HEK293 (cell line): ENCODE data around the gene ABHD11.

Experiments used
- CTCF ChIA-PET: fragments of 350-600 bp; formaldehyde crosslinking; extraction: SDS; loops from one replicate; lab custom pipeline; 2021; ENCODE audit warnings: antibody characterized with exemption; lab: Yijun Ruan, JAX
- POLR2A ChIA-PET: fragments of 300-600 bp; formaldehyde crosslinking; extraction: SDS; loops from one replicate; lab custom pipeline; 2020; ENCODE audit warnings: antibody characterized with exemption, inconsistent platforms; lab: Yijun Ruan, JAX
- H3K27ac ChIP-seq: fragments of 200-500 bp; sonication (Bioruptor generic); 2 replicates; pipeline ENCODE4 v1.5.1; 2014; ENCODE audit warnings: low read depth, low read length, control low read depth, inconsistent platforms; ENCODE audit errors: extremely low read depth
- H3K36me3 ChIP-seq, 2 experiments: fragments of 200-500 bp in 1 of 2; sonication (Bioruptor generic) in 1 of 2; 1 replicate in 1 of 2; 2 replicates in 1 of 2; pipeline ENCODE4 v1.5.1; 2014 to 2017; ENCODE audit warnings: inconsistent platforms in 2 of 2, low read length in 2 of 2; ENCODE audit not compliant: control insufficient read depth in 2 of 2, insufficient read depth in 1 of 2
- H3K4me1 ChIP-seq: fragments of 200-500 bp; sonication (Bioruptor generic); 2 replicates; pipeline ENCODE4 v1.5.1; 2014; ENCODE audit warnings: mild to moderate bottlenecking, low read length, inconsistent platforms; ENCODE audit not compliant: control insufficient read depth, insufficient read depth
- H3K4me3 ChIP-seq: 2 replicates; pipeline ENCODE4 v1.5.1; 2011; ENCODE audit warnings: low read depth, mild to moderate bottlenecking, control low read depth, low read length, moderate library complexity
- H3K9me3 ChIP-seq: fragments of 200-500 bp; sonication (Bioruptor generic); 2 replicates; pipeline ENCODE4 v1.5.1; 2014; ENCODE audit warnings: low read depth, low read length, inconsistent platforms; ENCODE audit not compliant: control insufficient read depth, insufficient read depth
- BCL11B ChIP-seq: fragments of 450-650 bp; formaldehyde crosslinking; IDR thresholded peaks from 2 replicates; pipeline ENCODE4 v1.5.1; 2016; ENCODE audit warnings: low read depth, missing biosample characterization, missing genetic modification characterization
- GLI2 ChIP-seq: fragments of 450-650 bp; formaldehyde crosslinking; IDR thresholded peaks from 2 replicates; pipeline ENCODE4; 2017; ENCODE audit warnings: missing biosample characterization, missing genetic modification characterization, low read depth, borderline replicate concordance
- GLIS1 ChIP-seq: fragments of 450-650 bp; formaldehyde crosslinking; IDR thresholded peaks from 2 replicates; pipeline ENCODE4 v1.5.1; 2016; ENCODE audit warnings: missing biosample characterization, missing genetic modification characterization
- MYNN ChIP-seq: fragments of 450-650 bp; formaldehyde crosslinking; IDR thresholded peaks from 2 replicates; pipeline ENCODE4 v1.5.1; 2016; ENCODE audit warnings: missing biosample characterization, missing genetic modification characterization, borderline replicate concordance
- OVOL3 ChIP-seq: fragments of 450-650 bp; formaldehyde crosslinking; IDR thresholded peaks from 2 replicates; pipeline ENCODE4 v1.5.1; 2016; ENCODE audit warnings: missing biosample characterization, missing genetic modification characterization
- PRDM1 ChIP-seq: fragments of 450-650 bp; formaldehyde crosslinking; IDR thresholded peaks from 2 replicates; pipeline ENCODE4; 2016; ENCODE audit warnings: missing biosample characterization, missing genetic modification characterization
- REPIN1 ChIP-seq: fragments of 450-650 bp; formaldehyde crosslinking; IDR thresholded peaks from 2 replicates; pipeline ENCODE4 v1.5.1; 2017; ENCODE audit warnings: missing biosample characterization, missing genetic modification characterization, low read depth
- TRIM28 ChIP-seq: IDR thresholded peaks from 2 replicates; pipeline ENCODE4 v1.6.1; 2011; ENCODE audit warnings: low read length, control low read depth, borderline replicate concordance
- YY1 ChIP-seq: fragments of 450-650 bp; formaldehyde crosslinking; IDR thresholded peaks from 2 replicates; pipeline ENCODE4 v1.5.1; 2018; ENCODE audit warnings: missing biosample characterization, missing genetic modification characterization
- ZBTB20 ChIP-seq: fragments of 450-650 bp; formaldehyde crosslinking; IDR thresholded peaks from 2 replicates; pipeline ENCODE4 v1.5.1; 2016; ENCODE audit warnings: missing biosample characterization, missing genetic modification characterization
- ZBTB26 ChIP-seq: fragments of 450-650 bp; formaldehyde crosslinking; optimal IDR thresholded peaks from 2 replicates; pipeline ENCODE3; 2016; ENCODE audit warnings: missing biosample characterization, mild to moderate bottlenecking, missing genetic modification characterization
- ZIC2 ChIP-seq: fragments of 450-650 bp; formaldehyde crosslinking; IDR thresholded peaks from 2 replicates; pipeline ENCODE4 v1.5.1; 2016; ENCODE audit warnings: missing biosample characterization, missing genetic modification characterization
- ZNF133 ChIP-seq: fragments of 450-650 bp; formaldehyde crosslinking; IDR thresholded peaks from 2 replicates; pipeline ENCODE4 v1.5.1; 2016; ENCODE audit warnings: missing biosample characterization, missing genetic modification characterization
- ZNF146 ChIP-seq: fragments of 450-650 bp; formaldehyde crosslinking; IDR thresholded peaks from 2 replicates; pipeline ENCODE4 v1.5.1; 2016; ENCODE audit warnings: missing biosample characterization, missing genetic modification characterization
- ZNF18 ChIP-seq: fragments of 450-650 bp; formaldehyde crosslinking; IDR thresholded peaks from 2 replicates; pipeline ENCODE4 v1.5.1; 2016; ENCODE audit warnings: missing biosample characterization, missing genetic modification characterization
- ZNF211 ChIP-seq: fragments of 450-650 bp; formaldehyde crosslinking; IDR thresholded peaks from 2 replicates; pipeline ENCODE4 v1.5.1; 2016; ENCODE audit warnings: low read depth, missing biosample characterization, missing genetic modification characterization
- ZNF48 ChIP-seq: fragments of 450-650 bp; formaldehyde crosslinking; IDR thresholded peaks from 2 replicates; pipeline ENCODE4 v1.5.1; 2016; ENCODE audit warnings: missing biosample characterization, missing genetic modification characterization
- ZNF558 ChIP-seq: fragments of 450-650 bp; formaldehyde crosslinking; IDR thresholded peaks from 2 replicates; pipeline ENCODE4 v1.5.1; 2016; ENCODE audit warnings: missing biosample characterization, missing genetic modification characterization
- ZNF585B ChIP-seq: fragments of 450-650 bp; formaldehyde crosslinking; IDR thresholded peaks from 2 replicates; pipeline ENCODE4 v1.5.1; 2016; ENCODE audit warnings: missing biosample characterization, missing genetic modification characterization
- ZNF629 ChIP-seq: fragments of 450-650 bp; formaldehyde crosslinking; IDR thresholded peaks from 2 replicates; pipeline ENCODE4 v1.5.1; 2017; ENCODE audit warnings: missing biosample characterization, missing genetic modification characterization
- ZNF639 ChIP-seq: fragments of 450-650 bp; formaldehyde crosslinking; IDR thresholded peaks from 2 replicates; pipeline ENCODE4 v1.5.1; 2016; ENCODE audit warnings: missing biosample characterization, missing genetic modification characterization
- ZNF660 ChIP-seq: fragments of 450-650 bp; IDR thresholded peaks from 2 replicates; pipeline ENCODE4 v1.5.1; 2018; ENCODE audit warnings: missing biosample characterization, mild to moderate bottlenecking, missing genetic modification characterization
- ZNF843 ChIP-seq: fragments of 450-650 bp; formaldehyde crosslinking; IDR thresholded peaks from 2 replicates; pipeline ENCODE4 v1.5.1; 2016; ENCODE audit warnings: missing biosample characterization, missing genetic modification characterization
- ZSCAN30 ChIP-seq: fragments of 450-650 bp; IDR thresholded peaks from 2 replicates; pipeline ENCODE4 v1.5.1; 2018; ENCODE audit warnings: missing biosample characterization, mild to moderate bottlenecking, missing genetic modification characterization, moderate library complexity
- TF ChIP-seq, protein P1 (sequence below): fragments of 450-650 bp; formaldehyde crosslinking; IDR thresholded peaks from 2 replicates; pipeline ENCODE4 v1.5.1; 2017; ENCODE audit warnings: missing biosample characterization, missing genetic modification characterization
- TF ChIP-seq, protein P2 (sequence below): fragments of 450-650 bp; formaldehyde crosslinking; IDR thresholded peaks from 2 replicates; pipeline ENCODE4 v1.5.1; 2016; ENCODE audit warnings: missing biosample characterization, missing genetic modification characterization
- TF ChIP-seq, protein P3 (sequence below): fragments of 450-650 bp; formaldehyde crosslinking; IDR thresholded peaks from 2 replicates; pipeline ENCODE4 v1.5.1; 2016; ENCODE audit warnings: missing biosample characterization, missing genetic modification characterization

Gene ABHD11

GRCh38 chr7:73742338-73742752 lies 3.7 kb upstream of the ABHD11 start:
- peak; percentile 91 for TF ChIP-seq ZBTB20
- TF ChIP-seq PRDM1 (tag by site-specific recombination) = peak; percentile 28; the same call in 1 of the 2 replicates
- TF ChIP-seq, protein P1, sequence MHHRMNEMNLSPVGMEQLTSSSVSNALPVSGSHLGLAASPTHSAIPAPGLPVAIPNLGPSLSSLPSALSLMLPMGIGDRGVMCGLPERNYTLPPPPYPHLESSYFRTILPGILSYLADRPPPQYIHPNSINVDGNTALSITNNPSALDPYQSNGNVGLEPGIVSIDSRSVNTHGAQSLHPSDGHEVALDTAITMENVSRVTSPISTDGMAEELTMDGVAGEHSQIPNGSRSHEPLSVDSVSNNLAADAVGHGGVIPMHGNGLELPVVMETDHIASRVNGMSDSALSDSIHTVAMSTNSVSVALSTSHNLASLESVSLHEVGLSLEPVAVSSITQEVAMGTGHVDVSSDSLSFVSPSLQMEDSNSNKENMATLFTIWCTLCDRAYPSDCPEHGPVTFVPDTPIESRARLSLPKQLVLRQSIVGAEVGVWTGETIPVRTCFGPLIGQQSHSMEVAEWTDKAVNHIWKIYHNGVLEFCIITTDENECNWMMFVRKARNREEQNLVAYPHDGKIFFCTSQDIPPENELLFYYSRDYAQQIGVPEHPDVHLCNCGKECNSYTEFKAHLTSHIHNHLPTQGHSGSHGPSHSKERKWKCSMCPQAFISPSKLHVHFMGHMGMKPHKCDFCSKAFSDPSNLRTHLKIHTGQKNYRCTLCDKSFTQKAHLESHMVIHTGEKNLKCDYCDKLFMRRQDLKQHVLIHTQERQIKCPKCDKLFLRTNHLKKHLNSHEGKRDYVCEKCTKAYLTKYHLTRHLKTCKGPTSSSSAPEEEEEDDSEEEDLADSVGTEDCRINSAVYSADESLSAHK (tag by site-specific recombination) = no peak
- TF ChIP-seq ZNF48 (tag by site-specific recombination) = no peak
- no peak for TF ChIP-seq GLI2 (tag by site-specific recombination)
- TF ChIP-seq ZNF211 (tag by site-specific recombination) = no peak
- TF ChIP-seq, all 188 proteins: peak for 2
- Histone ChIP-seq H3K9me3 (no peaks in the 10 kb centered on the region), H3K36me3 (peaks cover 0 to 5% of the 10 kb centered on the region in 2 experiments; a peak in 2 of 3 replicates), H3K4me1 (peaks cover 8% of the 10 kb centered on the region), H3K4me3 (no peak overlapping the region), H3K27ac (no peak overlapping the region; the same call in 1 of the 2 replicates)
- ChIA-PET CTCF (interaction anchor here (0.6 to 1.1 kb wide), 5 partner anchors 9 to 337 kb away, joined by 3 to 5 read pairs (median 4); no protein-coding TSS in a partner anchor), POLR2A (interaction anchor here (0.6 to 1.3 kb wide), 2 partner anchors 17 to 28 kb away, joined by 3 to 5 read pairs; partner anchors contain the start of gene CLDN3)

DNA sequence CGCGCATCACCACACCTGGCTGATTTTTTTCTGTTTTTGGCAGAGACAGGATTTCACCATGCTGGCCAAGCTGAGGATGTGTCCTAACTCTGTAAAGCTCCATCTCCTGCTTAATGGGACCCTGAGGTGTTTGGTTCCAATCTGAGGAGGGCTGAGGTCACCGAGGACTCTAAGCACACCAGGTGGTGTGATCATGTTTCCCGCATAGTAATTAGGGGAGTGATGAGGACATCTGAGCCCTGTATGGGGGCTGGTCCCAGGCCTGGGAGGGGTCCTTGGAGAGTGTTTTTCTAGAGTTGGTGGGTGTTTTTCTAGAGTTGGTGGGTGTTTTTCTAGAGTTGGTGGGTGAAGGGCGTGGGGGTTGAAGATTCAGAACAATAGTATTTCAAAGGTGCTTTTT lies 3.0 kb upstream of the ABHD11 start:
- no peaks in the 10 kb centered on the region for H3K9me3 ChIP-seq
- peaks cover 0 to 13% of the 10 kb centered on the region in 2 experiments; a peak in 2 of 3 replicates for H3K36me3 ChIP-seq
- no peak overlapping the region; the same call in 1 of the 2 replicates for H3K27ac ChIP-seq
- H3K4me1 ChIP-seq = peaks cover 8% of the 10 kb centered on the region
- no peak overlapping the region for H3K4me3 ChIP-seq
- ChIA-PET POLR2A (no interaction called here), CTCF (interaction anchor here (0.5 to 3.3 kb wide), 4 partner anchors 10 to 664 kb away, joined by 3 to 18 read pairs (median 3); no protein-coding TSS in a partner anchor)
- TF ChIP-seq, protein P2, sequence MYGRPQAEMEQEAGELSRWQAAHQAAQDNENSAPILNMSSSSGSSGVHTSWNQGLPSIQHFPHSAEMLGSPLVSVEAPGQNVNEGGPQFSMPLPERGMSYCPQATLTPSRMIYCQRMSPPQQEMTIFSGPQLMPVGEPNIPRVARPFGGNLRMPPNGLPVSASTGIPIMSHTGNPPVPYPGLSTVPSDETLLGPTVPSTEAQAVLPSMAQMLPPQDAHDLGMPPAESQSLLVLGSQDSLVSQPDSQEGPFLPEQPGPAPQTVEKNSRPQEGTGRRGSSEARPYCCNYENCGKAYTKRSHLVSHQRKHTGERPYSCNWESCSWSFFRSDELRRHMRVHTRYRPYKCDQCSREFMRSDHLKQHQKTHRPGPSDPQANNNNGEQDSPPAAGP = peak; percentile 68; the same call in 1 of the 2 replicates
- TF ChIP-seq ZNF133 (no peak), ZNF585B (tag by site-specific recombination) (no peak), GLIS1 (tag by site-specific recombination) (peak; percentile 89), YY1 (tag by site-specific recombination) (no peak), ZNF639 (tag by site-specific recombination) (peak; percentile 22; the same call in 1 of the 2 replicates), ZNF18 (peak; percentile 93), ZNF146 (tag by site-specific recombination) (no peak), ZNF660 (no peak), MYNN (tag by site-specific recombination) (no peak), ZNF558 (tag by site-specific recombination) (no peak), TRIM28 (no peak), ZNF629 (tag by site-specific recombination) (peak; percentile 85), ZSCAN30 (tag by site-specific recombination) (no peak), OVOL3 (tag by site-specific recombination) (no peak), ZNF843 (tag by site-specific recombination) (0 out of 2 replicates have a peak, but pooled peaks have one; percentile 29), REPIN1 (no peak), ZIC2 (tag by site-specific recombination) (peak; percentile 87), ZBTB26 (tag by site-specific recombination) (no peak), BCL11B (tag by site-specific recombination) (no peak)
- TF ChIP-seq, protein P3, sequence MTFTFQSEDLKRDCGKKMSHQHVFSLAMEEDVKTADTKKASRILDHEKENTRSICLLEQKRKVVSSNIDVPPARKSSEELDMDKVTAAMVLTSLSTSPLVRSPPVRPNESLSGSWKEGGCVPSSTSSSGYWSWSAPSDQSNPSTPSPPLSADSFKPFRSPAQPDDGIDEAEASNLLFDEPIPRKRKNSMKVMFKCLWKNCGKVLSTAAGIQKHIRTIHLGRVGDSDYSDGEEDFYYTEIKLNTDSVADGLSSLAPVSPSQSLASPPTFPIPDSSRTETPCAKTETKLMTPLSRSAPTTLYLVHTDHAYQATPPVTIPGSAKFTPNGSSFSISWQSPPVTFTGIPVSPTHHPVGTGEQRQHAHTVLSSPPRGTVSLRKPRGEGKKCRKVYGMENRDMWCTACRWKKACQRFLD = no peak
